HEK293T (cell line): Measurements from ENCODE around the gene FBLN1.

ENCODE experiments used
- BHLHE40 ChIP-seq: fragments of 450-650 bp; IDR thresholded peaks from 2 replicates; pipeline ENCODE4 v1.6.1; 2016; ENCODE audit warnings: mild to moderate bottlenecking, moderate library complexity, borderline replicate concordance
- ELF4 ChIP-seq: fragments of 450-650 bp; IDR thresholded peaks from 2 replicates; pipeline ENCODE4 v1.6.1; 2017; ENCODE audit warnings: antibody characterized with exemption
- FOXA1 ChIP-seq: fragments of 450-650 bp; IDR thresholded peaks from 2 replicates; pipeline ENCODE4 v1.6.1; 2016; ENCODE audit warnings: mild to moderate bottlenecking
- FOXK2 ChIP-seq: fragments of 450-650 bp; IDR thresholded peaks from 2 replicates; pipeline ENCODE4 v1.6.1; 2016; ENCODE audit warnings: mild to moderate bottlenecking
- PKNOX1 ChIP-seq: fragments of 450-650 bp; IDR thresholded peaks from 2 replicates; pipeline ENCODE4 v1.6.1; 2016
- SP1 ChIP-seq: fragments of 450-650 bp; IDR thresholded peaks from 2 replicates; pipeline ENCODE4 v1.6.1; 2017
- TARDBP ChIP-seq: fragments of 450-650 bp; IDR thresholded peaks from 2 replicates; pipeline ENCODE4 v1.6.1; 2016

DNA sequence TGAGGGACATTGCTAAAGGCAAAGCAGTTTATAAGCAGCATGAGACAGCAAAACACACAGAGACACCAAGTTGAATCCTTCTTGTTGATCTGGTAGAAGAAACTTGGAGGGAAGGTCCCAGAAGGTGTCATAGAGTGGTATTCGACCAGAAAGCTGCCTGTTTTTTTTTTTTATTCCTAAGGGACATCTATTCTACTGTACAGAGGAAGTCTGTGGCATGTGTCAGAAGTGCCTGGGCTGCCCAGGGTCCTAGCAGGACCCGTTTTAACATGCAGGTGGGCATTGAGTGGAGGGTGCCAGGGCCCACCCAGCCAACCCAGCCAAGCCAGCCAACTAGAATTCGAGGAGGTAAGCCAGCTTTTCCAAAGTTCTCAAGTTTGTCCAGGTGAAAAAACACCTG, 100.9 kb downstream of the FBLN1 start:
- no peak for TF ChIP-seq FOXA1
- TF ChIP-seq TARDBP: no peak
- TF ChIP-seq PKNOX1: no peak
- TF ChIP-seq FOXK2: no peak
- no peak for TF ChIP-seq SP1
- TF ChIP-seq BHLHE40: no peak
- TF ChIP-seq ELF4: no peak
